ENCODE measurements around the gene PARD3. TPM values are rescaled to one million over a fixed set of nuclear protein-coding genes. Genes with fewer than 3 reads are reported as not detected.

PARD3 gene
- total and polyA plus RNA-seq, 10 of the 15 experiments (the other 5 are each of a cell fraction or from before 2014, with no cell fraction given) = 2.6 to 43.1 (median 13.9) TPM

GRCh38 chr10:34247560-34247959 is 567.5 kb downstream of the PARD3 start:
- POLR2A ChIA-PET = no interaction called here
- DNase-seq (ENCODE audit: low read depth, low spot score) = no peak
- RAD21 ChIA-PET (ENCODE audit: unreplicated experiment) = interaction anchor here (1.0 kb wide), 1 partner anchor 10 kb away, joined by 3 read pairs; no protein-coding TSS in a partner anchor
- SMC1A ChIA-PET (ENCODE audit: uncharacterized antibody, unreplicated experiment) = interaction anchor here (0.9 kb wide), 1 partner anchor 22 kb away, joined by 4 read pairs; no protein-coding TSS in a partner anchor
- Histone ChIP-seq H3K36me3 (ENCODE audit: control insufficient read depth in 2 of 2, insufficient read depth in 2 of 2, low read length in 1 of 2) (no peaks in the 10 kb centered on the region), H3K27me3 (replicated peaks in 1 of 2; ENCODE audit: control insufficient read depth in 2 of 2, insufficient read depth in 2 of 2, low read length in 1 of 2) (no peaks in the 10 kb centered on the region), H3K9ac (ENCODE audit: control insufficient read depth, insufficient read depth, low read length) (no peak overlapping the region), H2AFZ (ENCODE audit: control insufficient read depth, low read depth, low read length) (no peak overlapping the region), H3K27ac (ENCODE audit: control insufficient read depth, insufficient read depth) (no peak overlapping the region), H3K79me2 (ENCODE audit: control insufficient read depth, insufficient read depth, low read length) (no peaks in the 10 kb centered on the region), H3K4me3 (no peak overlapping the region), H3K9me3 (replicated peaks; ENCODE audit: control insufficient read depth, insufficient read depth, low read length) (no peaks in the 10 kb centered on the region), H4K20me1 (ENCODE audit: control insufficient read depth, insufficient read depth) (no peaks in the 10 kb centered on the region), H3K4me2 (ENCODE audit: control insufficient read depth, insufficient read depth) (no peak overlapping the region), H3K4me1 (ENCODE audit: control insufficient read depth, insufficient read depth, low read length) (no peaks in the 10 kb centered on the region)
- in situ Hi-C loops (cut with MboI) (no loop called here), intact Hi-C loops (cut with micrococcal nuclease; ENCODE audit: unreplicated experiment) (no loop called here)
- no peak for FAIRE-seq
- no peak for ATAC-seq
- 64% methylated on average over 3 of the region's 3 CpGs for WGBS (ENCODE audit: insufficient coverage, insufficient replicate concordance, low lambda C conversion rate, missing lambda C conversion rate)
- CTCF ChIA-PET = interaction anchor here (1.1 kb wide), 1 partner anchor 9 kb away, joined by 3 read pairs; no protein-coding TSS in a partner anchor
- BruUV-seq (replicated peaks) = no TSS peak
- TF ChIP-seq SRF (IDR thresholded peaks at IDR 0.05; ENCODE audit: low read depth in 2 of 2, low read length in 2 of 2) = no peak
- no peak for TF ChIP-seq TARDBP (IDR thresholded peaks at IDR 0.05; ENCODE audit: borderline replicate concordance)
- no peak for TF ChIP-seq NFYA (IDR thresholded peaks at IDR 0.05; ENCODE audit: borderline replicate concordance, low read depth, low read length)
- no peak for TF ChIP-seq MYC (IDR thresholded peaks at IDR 0.05; ENCODE audit: insufficient read depth, insufficient read length, insufficient replicate concordance, low read length, severe bottlenecking)
- no peak for TF ChIP-seq KDM1A (IDR thresholded peaks at IDR 0.05; ENCODE audit: borderline replicate concordance)
- no peak for TF ChIP-seq SUPT20H (IDR thresholded peaks at IDR 0.05; ENCODE audit: borderline replicate concordance, control insufficient read depth, low read depth, low read length)
- no peak for TF ChIP-seq ZSCAN29 (IDR thresholded peaks at IDR 0.05)
- TF ChIP-seq SREBF1 (IDR thresholded peaks at IDR 0.05; ENCODE audit: low read length) = no peak
- TF ChIP-seq KLF5 (IDR thresholded peaks at IDR 0.05; ENCODE audit: partially characterized antibody) = no peak
- no peak for TF ChIP-seq ZBTB33 (IDR thresholded peaks at IDR 0.05)
- no peak for TF ChIP-seq SIX5 (IDR thresholded peaks at IDR 0.05; ENCODE audit: low read depth, low read length, severe bottlenecking)

Measured in GM12878 (cell line).